GM12864 (cell line): ENCODE results near the gene TRAK1.
A peak's percentile ranks its signal among the peaks of the same experiment; 100 is the strongest.

Experiments used
- DNase-seq: peaks from one replicate; pipeline ENCODE4 v3.0.0-alpha.2; 2011; ENCODE audit warnings: low read depth
- H3K4me3 ChIP-seq: 2 replicates; pipeline ENCODE4 v1.5.1; 2011; ENCODE audit warnings: mild to moderate bottlenecking, low read depth, low read length, control low read depth
- TF ChIP-seq, protein P1 (sequence below): IDR thresholded peaks from 2 replicates; pipeline ENCODE4 v1.5.1; 2011; ENCODE audit warnings: low read depth, mild to moderate bottlenecking, moderate library complexity, low read length, control low read depth, inconsistent platforms; ENCODE audit errors: missing control alignments

Gene TRAK1

DNA sequence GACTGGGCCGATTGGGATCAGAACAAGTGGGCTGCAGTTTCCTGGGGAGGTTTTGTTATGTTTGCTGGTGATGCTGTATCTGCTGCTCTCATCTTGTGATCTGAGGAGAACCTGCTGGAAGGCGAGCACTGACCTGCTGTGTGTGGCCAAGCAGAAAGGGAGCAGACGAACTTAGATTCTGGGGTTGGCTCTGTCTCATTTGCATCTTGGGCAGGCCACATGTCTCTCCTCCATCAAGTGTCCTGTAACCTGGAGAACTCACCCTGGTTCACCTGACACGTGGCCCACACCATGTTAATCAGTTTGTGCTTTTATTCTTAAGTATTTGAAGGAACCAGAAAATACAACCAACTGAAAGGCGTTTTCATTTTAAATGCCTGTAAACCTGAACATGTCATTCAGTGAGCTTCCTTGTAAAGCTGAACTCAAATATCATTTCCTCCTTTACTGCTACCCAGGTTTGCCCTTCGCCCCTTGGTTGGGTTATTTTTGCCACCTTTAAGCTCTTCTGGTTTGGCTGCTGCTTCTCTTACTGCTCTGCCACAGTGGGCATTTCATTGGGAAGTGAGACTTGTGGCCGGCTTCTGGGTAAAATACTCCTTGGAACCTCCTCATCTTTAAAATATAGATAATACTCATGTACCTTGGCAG lies 33.5 kb upstream of the TRAK1 start:
- no peak overlapping the region for H3K4me3 ChIP-seq
- DNase-seq: peak; percentile 53
- TF ChIP-seq, protein P1, sequence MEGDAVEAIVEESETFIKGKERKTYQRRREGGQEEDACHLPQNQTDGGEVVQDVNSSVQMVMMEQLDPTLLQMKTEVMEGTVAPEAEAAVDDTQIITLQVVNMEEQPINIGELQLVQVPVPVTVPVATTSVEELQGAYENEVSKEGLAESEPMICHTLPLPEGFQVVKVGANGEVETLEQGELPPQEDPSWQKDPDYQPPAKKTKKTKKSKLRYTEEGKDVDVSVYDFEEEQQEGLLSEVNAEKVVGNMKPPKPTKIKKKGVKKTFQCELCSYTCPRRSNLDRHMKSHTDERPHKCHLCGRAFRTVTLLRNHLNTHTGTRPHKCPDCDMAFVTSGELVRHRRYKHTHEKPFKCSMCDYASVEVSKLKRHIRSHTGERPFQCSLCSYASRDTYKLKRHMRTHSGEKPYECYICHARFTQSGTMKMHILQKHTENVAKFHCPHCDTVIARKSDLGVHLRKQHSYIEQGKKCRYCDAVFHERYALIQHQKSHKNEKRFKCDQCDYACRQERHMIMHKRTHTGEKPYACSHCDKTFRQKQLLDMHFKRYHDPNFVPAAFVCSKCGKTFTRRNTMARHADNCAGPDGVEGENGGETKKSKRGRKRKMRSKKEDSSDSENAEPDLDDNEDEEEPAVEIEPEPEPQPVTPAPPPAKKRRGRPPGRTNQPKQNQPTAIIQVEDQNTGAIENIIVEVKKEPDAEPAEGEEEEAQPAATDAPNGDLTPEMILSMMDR: no peak

DNA sequence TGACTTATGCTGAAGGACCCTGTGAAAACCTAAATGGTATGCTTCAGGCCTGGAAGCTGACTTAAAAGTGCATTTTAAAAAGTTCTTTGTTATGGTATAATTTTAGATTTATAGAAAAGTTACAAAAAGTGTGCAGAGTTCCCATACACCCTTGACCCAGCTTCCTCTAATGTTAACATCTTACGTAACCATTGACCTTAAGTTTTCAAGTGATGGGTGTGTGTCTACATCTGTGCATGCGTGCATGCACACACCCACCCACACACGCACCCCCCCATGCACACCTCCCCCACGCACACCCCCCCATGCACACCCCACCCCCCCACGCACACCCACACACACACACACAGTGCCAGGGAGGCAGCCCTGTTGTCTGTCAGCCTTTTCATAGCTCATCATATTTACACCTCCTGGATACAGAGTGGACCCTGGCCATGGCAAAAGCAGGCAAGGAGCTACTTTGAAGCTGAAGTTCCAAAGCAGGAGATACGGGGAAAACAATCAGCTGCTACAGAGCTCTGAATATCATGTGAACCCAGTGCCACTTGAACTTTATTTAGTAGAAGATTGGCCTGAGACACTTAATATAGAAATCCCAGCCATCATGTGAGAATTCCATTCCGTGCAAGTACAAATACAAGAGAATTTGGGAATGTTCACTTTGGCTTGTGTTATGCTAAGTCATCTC lies 30.0 kb upstream of the TRAK1 start:
- no peak overlapping the region for H3K4me3 ChIP-seq
- no peak for DNase-seq
- TF ChIP-seq, protein P1: no peak

DNA sequence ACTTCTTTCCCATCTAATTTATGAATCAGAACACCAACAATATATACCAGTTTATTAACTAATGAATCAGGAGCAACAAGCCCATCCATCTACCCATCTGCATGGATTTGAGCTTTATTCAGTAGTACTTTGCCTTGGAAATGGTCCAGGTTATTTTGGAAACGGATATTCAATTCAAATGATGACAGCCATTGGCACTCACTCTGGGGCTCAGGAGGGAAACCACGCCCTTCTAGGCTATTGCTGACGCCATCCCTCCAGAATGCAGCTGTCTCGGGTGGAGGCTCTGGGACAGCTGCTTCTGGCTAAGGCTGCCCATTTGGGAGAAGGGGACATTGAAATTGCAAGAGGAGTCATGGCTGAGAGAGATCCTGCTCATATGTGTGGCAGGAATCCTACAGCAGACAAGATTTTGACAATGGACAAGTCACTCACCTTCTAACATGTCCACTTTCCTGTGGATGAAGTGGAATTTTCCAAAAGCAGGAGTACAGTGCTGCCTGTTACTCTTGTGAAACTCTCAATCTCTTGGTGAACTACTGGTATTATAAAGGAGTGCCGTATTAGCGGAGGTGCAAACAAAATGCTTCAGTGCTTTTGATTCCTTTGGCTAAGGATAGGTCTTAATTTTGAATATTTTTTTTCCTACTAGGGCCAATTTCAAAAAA lies 29.3 kb upstream of the TRAK1 start:
- H3K4me3 ChIP-seq: no peak overlapping the region
- TF ChIP-seq, protein P1: no peak
- DNase-seq: no peak

DNA sequence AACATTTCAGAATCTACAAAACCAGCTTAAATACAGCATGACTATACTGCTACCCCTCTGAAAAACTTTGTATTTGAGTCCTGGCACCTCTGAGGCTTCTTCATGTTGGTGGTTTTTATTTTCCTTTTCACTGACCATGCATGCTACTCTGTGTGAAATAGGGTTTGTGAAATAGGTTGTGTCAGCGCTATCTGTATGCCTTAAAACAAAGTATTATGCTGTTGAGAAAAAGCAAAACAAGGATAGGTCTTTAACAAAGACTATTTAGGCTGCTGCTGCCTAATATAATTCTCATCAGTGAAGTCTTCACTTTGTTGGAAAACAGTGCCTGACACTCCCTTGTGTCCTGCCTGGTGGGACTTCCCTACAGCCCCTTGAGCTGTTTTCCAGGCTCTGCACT lies 28.7 kb upstream of the TRAK1 start:
- no peak overlapping the region for H3K4me3 ChIP-seq
- no peak for DNase-seq
- TF ChIP-seq, protein P1: no peak

DNA sequence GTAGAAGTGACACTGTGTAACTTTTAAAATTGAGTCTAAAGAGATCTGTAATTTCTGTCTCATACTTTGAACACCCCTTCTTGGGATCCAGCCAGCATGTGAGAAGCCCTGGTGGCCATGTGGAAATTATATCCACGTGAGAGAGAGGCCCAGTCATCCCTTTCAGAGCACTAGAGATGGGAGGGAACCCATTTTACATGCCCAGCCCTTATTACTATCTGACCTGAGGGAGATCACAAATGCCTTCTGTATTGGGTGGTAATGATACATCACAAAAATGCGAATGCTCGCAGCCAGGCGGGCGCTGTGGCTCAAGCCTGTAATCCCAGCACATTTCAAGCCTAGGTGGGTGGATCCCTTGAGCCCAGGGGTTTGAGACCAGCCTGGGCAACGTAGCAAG lies 27.3 kb upstream of the TRAK1 start:
- no peak for DNase-seq
- TF ChIP-seq, protein P1: no peak
- H3K4me3 ChIP-seq: no peak overlapping the region

DNA sequence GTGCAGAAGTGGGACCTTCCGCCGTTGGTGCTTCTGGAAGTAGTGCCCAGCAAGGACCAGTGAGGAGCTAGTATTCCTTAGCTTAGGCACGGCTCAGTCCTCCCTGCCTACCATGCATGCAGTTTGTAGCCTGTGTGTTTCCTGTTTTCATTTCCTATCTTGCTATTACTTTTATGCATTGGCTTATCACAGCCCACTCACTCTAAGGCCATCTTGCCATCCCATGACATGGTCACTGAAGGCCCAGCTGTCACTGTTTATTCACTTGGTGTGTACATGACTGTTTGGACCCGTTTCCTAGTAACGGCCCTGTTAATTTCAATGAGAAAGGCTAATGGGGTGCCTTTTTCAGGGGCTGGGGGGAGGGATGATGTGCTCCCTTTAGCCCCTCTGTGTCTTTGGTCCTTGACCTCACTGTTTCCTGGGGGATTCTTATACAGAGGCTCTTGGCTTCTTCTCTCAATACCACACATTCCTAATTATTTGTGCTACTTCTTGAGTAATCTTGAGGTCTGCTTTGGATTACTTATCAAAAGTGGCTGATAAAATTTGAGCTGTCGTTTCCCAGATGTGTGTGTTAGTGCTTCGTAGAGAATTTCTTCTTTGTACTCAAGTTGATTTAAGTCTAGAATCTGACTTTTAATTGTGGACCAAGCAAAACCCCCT lies 24.5 kb upstream of the TRAK1 start:
- H3K4me3 ChIP-seq: no peak overlapping the region; the same call in 1 of the 2 replicates

More for the DNA sequence above, 24.5 kb upstream of the TRAK1 start:
- no peak for DNase-seq
- TF ChIP-seq, protein P1: no peak
